ENCODE data around the gene SUPT3H.

Gene SUPT3H

DNA sequence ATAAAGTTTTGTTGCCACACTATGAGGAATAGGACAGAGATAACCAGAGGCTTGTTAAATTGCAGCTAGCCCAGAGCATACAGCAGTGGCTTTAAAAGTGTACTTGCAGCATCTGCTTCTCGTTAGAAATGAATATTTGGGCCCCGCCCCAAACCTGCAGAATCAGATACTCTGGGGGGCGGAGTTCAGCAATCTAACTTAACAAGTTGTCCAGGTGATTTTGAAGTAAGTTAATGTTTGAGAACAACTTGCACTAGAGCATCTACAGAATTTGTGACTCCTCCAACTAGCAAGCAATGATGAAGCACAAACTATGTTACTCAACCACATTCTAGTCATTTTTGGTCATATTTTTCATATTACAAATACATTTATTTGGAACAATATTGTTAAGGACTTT is 10.6 kb upstream of the SUPT3H start:
- DNase-seq (ENCODE audit: low read depth), result no peak

DNA sequence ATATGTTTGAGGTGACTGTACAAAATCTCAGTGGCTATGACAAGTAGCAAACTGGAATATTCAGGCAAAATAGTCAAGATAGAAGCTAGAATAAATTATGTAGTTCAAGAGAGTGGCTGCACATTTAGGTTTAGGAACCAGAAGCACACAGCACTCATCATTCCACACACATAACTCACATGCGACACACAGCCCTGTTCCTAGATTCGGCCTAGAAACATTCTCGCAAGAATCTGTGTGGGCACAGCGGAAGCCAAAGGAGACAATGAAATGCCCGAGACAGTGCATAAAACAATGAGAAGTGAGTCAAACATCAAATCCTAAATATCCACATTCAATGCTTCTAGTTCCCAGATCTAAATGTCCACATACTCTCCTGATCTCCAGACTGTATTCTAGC is 9.5 kb upstream of the SUPT3H start:
- no peak for DNase-seq (ENCODE audit: low read depth)

DNA sequence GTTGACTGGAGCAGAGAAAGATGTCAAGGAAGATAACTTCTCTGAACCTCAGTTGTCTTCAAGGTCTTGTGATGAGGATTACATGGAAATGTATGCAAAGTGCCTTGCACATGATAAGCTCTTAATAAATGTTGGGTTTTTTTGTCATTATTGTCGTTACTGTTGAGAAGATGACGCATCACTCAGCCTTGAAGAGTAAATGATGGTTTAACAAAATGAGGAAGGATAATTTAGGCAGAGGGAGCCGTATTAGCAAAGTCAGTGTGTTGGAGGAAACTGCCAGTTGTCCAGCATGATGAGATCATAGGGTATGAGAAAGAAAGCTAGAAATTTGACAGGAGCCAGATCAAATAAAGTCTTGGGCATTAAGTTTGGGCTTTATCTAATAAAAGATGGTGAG is 8.8 kb upstream of the SUPT3H start:
- no peak for DNase-seq (ENCODE audit: low read depth)

DNA sequence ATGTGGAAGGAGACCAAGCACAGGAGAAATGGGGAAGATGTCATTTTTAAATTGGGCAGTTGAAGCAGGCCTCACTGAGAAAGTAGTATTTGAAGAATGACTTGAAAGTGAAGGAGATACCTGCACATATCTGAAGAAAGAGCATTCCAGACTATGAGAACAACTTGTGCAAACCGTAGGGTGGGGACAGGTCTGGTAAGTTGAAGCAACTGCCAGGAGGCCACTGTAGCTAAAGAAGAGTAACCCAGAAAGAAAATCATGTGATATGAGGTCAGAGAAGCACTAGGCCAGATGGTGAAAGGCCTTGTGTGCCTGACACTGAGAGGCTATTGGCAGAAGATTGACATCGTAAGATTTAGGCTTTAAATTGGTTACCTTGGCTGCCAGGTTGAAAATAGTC is 4.7 kb upstream of the SUPT3H start:
- no peak for DNase-seq (ENCODE audit: low read depth)

DNA sequence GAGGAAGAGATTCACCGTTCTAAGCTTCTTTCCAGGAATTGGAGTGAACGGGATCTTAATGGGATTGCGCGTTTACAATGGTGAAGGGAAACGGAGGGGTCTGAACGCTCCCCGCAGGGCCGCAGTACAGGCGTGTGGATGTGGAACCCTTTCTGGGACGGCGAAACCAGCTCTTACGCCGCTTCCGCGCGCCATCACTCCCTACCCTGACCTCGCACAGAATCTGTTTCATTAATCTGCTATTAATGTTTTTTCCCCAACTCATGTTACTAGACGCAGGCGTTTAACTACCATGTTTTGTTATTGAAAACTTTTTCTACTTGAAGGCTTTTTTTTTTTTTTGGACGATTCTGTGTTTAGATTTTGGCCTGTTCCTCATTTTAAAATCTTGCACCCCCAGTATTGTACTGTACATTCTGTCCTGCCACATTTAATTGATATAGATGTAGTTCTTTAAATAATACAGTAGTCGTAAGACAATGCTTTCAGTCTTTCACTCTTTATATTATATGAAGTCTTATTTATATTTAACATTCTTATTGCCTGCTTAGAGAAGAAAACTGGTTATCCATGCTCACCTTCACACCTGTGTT is 696 bp upstream of the SUPT3H start:
- no peak for DNase-seq (ENCODE audit: low read depth)

DNA sequence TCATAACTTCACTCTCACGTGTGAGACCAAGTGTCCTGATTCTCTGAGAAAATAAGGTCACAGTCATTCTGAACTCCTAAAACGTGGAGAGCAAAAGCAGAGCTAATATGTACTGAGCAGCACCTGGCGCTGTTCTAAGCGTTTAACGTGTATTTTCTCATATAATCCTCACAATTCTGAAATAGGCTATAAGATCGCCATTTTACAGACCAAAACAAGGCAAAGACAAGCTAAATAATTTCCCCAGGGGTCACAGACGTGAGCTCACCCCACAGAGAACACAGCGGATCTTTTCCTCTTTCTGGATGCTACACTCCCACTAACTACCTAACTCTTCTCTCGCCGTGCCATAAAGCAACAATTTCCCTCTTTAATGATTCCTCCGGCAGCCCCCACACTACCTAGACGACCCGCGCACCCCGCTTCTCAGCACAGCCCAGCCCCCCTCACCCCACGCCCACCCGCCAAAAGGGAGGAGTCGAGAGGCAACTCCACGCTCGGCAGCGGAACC is 636 bp downstream of the SUPT3H start:
- DNase-seq (ENCODE audit: low read depth), result no peak

DNA sequence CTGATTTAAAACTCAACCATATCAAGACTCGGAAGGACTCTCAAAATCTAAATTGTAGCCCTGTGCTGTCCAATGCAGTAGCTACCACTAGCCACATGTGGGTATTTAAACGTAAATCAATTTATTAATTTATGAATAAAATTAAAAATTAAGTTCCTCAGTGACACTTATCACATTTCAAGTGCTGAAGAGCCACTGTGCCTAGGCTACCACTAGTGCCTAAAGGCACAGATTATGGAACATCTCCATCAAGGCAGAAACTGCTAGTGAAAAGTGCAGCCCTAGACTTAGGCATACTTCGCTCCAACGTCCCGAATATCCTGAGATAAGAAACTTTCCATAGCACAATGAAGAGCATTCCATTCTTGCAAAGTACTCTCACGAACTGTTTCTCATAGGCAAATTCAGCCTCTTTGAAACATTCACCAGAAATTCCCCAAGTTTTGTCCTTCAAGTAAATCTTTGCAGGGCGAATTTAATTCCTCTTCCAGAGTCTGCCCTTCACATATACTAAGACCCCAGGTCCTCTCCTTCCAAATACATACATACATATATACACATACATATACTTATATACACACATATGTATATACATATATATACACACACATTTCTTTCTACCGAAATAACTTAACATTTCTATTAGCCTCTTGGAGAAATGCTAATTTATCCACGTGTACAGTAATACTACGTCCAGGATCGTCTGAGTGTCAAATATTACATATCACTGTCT is 1.3 kb downstream of the SUPT3H start:
- no peak for DNase-seq (ENCODE audit: low read depth)

DNA sequence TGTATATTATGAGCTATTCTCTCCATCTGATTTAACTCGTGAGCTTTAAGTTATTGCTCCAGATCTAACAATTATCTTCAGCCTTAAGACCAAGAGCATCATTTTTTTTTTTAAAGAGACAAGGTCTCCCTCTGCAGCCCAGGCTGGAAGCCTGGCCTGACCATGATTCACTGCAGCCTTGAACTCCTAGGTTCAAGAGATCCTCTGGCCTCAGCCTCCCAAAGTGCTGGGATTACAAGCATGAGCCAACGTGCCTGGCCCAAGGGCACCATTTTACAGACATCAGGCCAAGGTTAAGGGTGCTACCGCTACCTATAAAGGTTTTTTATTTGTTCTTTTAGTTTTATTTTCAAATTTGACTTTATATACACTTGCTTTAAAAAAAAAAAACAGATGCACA is 2.3 kb downstream of the SUPT3H start:
- DNase-seq (ENCODE audit: low read depth), result no peak

DNA sequence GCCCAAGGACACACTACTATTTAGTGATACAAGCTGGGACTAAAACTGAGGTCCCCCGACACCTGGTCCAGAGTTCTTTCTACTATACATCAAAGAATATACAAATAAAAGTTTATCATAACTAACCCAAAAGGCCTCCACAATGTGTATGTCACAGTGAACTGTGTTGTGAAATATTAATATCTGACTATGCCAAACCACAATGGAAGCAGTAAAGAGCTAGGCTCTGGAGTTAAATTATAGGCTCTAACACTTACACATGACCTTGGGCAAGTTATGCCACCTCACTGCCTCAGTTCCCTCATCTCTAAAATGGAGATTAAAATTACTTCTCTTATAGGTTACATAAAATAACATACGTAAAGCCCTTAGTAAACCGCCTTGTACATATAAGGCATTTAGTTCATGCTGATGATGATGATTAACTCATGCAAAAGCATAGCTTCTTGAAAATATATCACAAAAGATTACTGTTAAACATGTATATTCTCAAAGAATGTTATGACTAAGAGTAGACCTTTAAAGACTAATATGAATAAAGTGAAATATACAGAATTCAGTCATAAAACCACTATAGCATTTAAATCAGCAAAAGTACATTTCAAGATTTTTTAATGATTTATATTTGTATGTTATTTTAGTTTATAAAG is 5.7 kb downstream of the SUPT3H start:
- no peak for DNase-seq (ENCODE audit: low read depth)

DNA sequence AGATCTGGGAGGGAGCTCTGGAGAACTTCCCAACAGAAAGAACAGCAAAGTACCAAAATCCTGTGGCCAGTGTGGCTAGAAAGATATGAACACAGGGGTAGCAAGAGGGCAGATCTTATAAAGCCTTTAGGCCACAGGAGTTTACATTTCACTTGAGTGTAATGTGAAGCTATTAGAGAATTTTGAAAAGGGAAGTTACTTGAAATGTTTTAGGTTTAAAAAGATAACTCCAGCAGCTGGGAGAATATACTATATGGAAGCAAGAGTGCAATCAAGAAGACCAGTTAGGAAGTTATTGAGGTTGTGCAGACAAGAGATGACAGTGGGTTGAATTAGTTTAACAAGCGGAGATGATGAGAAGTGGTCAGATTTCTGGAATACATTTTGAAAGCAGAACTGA is 7.9 kb downstream of the SUPT3H start:
- no peak for DNase-seq (ENCODE audit: low read depth)

DNA sequence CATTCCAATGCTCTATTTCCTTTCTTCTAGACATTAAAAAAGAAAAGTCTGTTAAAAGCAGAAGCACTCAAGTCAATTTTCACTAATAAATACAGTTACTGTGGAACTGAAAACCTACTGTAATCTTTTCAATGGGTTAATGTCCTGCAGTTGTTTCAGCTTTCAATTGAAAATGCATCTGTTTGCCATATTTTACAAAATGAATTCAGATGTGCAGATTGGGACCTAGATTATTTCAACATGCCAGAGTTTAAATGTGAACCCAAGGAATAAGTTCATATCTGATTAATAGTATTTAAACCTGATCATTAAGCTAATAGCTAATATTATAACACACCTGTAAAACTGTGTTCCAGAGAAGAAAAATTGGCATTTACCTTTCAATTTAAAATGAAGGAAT is 9.7 kb downstream of the SUPT3H start:
- DNase-seq (ENCODE audit: low read depth), result no peak

DNA sequence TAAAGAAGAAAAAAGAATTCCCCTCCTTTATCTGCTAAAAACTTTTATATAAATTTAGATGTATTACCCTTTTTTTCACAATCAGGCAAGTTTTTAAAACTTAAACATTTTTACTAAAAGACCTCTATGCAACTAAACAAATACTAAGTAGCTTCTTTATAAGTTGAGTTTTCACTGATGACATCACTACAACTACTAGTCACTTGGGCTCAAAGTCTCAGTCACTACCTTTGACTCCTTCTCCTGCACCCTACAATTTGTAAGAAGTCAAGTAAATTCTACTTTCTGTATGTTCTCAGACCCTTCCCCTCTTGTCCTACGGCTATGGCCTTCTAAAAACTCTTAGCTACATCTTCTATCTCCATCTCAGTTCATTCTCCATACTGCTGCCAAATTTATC is 11.2 kb downstream of the SUPT3H start:
- DNase-seq (ENCODE audit: low read depth), result no peak

DNA sequence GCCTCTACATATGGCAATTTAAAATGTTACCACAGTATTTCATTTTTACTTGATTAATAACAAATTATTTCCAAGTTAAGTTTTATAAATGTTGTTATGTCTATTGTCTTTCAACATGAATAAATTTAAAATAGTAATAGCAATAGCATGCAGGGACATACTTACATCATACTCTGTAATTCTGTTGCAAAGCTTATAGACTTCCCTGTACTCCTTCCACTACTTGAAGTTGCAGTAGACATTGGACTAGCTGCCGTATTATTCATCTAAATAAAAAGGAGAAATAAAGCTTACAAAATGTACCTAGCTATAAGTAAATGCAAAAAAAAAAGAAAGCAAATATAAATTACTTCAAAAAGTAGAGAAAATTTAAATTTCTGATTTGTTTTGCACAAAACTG is 12.7 kb downstream of the SUPT3H start:
- no peak for DNase-seq (ENCODE audit: low read depth)

DNA sequence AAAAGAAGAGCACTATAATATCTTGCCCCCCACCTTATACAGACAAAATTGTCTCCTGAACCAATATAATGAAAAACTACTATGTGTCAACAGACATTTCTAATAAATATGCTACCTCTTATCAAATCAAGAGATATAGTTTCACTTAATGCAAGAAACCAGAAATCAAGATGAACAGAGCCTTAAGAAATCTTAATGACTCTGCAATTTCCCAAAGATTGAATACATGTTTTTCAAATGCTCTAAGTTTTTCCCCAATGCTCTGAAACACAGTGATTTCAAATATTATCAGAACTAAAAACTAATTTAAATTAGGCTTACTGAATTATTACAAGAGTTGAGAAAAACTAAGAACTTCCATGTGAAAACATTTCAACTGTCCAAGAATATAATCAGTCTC is 13.3 kb downstream of the SUPT3H start:
- DNase-seq (ENCODE audit: low read depth), result no peak

DNA sequence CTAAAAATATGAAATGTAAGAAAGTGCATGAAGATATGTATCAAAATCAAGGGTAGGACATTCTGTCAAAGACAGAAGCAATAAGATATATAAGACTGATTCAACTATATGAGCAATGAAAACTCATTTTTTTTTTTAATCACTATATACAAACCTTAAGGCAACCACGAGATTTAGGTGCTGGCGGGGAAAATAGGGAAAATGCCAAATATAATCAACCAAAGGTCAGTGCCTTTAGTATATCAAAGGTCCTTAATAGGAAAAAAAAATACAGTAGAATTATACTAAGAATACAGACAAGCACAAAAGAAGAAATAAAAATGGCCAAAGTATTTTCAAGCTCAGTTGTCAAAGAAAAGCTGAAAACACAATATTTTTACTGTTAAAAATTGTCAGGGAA is 24.1 kb downstream of the SUPT3H start:
- no peak for DNase-seq (ENCODE audit: low read depth)

DNA sequence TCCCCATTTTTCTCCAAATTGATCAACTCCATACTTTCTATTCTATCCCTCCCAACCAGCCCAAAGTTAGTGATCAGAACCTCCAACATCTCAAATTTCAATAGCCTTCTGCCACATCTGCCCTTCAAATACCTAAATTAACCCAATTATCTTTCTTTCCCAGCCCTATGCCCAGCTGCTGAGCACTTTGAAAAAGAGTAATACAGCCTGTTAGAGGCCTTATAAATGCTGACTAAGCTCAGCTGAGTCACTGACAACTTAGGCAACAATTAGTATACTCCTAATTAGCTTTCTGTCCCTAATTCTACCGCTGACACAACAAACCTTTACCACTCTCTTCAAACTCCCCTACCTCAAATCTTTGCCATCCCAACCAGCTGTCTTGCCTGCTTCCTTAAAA is 26.1 kb downstream of the SUPT3H start:
- DNase-seq (ENCODE audit: low read depth), result no peak

DNA sequence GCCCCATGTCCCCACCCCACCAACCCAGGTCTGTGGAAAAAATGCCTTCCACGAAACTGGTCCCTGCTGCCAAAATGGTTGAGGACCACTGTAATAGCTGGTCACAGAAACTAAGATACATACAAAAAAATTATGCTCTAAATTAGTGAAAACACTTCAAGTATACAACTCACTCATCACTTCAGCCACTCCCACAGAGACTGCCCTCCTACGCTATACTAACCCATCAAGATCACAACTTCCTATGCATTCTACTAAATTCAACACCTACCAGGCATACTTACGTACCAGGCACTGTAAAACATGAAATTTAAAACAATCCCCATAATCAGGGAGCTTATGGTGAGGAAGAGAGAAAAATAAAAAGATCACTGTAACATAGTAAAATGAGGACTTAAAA is 26.7 kb downstream of the SUPT3H start:
- DNase-seq (ENCODE audit: low read depth), result no peak

DNA sequence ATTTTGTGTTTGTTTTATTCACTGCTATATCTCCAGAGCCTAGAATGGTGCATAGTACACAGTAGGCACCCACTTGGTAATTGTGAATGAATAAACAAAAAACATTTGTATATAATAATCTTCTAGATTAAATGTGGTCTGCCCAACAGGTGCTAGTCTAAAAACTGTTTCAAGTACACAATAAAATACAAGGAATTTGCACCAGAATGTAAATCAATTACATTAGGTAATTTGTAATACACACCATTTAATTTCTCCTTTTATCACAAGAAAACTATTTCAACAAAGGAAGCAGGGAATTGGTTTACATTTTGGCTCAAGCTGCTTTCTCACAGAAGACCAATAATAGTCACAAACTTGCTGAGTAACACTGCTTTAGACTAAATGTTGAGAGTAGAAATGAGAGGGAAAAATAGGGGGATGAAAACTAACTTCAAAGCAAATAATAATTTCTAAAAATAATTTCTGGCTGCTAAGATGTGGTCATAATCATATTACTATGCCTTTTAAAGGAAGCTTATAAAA is 27.5 kb downstream of the SUPT3H start:
- no peak for DNase-seq (ENCODE audit: low read depth)

DNA sequence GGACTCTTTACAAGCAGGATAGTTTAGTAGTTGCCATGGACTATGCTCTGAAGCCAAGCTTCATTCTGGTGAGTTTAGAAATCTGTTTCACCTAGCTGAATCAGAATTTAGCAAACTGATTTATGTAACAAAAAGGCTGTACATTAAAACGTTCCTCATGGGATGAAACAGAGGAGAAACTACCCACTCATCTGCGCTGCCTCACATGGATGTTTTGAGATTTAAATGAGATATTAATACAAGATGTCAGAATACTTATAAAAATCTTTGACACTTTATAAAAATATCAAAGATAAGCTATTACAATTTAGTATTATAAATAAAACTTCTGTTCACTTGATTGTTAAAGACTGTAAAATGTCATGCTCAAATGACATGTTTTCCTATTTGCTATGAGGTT is 32.8 kb downstream of the SUPT3H start:
- no peak for DNase-seq (ENCODE audit: low read depth)

DNA sequence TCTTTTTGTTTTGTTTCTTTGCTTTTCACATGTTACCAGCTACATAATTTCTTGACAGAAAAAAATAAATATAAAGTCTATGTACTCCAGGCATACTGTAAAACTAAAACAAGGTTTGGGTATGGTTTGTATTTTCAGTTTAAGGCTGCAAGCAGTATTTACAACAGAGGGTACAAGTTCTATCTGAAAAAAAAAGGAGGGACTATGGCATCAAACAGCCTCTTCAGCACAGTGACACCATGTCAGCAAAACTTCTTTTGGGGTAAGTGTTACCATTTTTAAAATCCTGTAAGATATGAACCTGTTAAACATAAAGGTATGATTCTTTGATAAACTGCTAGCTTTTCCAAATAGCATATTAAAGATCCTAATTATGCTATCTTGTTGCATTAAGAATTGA is 49.2 kb downstream of the SUPT3H start:
- DNase-seq (ENCODE audit: low read depth), result no peak

DNA sequence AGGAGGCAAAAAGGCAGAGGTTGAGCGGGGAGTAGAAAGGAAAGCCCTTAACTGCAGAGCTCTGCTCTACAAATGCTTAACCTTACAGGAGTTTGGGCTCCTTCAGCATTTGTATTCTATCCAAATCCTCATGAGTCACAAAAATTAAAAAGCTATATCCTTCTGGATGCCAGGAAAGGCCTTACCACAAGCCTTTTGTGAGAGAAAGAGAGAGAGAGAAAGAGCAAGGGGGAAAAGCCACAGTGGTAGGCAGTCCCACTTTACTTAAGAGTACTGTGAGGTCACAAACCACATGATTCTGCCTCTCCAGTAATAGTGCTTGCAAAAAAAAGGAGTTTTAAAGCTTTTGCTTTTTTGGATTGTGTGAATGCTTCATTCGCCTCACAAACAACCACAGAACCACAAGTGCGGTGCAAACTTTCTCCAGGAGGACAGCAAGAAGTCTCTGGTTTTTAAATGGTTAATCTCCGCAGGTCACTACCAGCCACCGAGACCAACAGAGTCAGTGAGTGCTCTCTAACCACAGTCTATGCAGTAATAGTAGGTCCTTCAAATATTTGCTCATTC is 49.7 kb downstream of the SUPT3H start, which contains the start of gene RUNX2:
RUNX2 (plus strand) TSS at position 375 of the 567 bp plus-strand sequence. CDS start 397 bp downstream, outside the sequence.
- peak; percentile 63 for DNase-seq (ENCODE audit: low read depth)

DNA sequence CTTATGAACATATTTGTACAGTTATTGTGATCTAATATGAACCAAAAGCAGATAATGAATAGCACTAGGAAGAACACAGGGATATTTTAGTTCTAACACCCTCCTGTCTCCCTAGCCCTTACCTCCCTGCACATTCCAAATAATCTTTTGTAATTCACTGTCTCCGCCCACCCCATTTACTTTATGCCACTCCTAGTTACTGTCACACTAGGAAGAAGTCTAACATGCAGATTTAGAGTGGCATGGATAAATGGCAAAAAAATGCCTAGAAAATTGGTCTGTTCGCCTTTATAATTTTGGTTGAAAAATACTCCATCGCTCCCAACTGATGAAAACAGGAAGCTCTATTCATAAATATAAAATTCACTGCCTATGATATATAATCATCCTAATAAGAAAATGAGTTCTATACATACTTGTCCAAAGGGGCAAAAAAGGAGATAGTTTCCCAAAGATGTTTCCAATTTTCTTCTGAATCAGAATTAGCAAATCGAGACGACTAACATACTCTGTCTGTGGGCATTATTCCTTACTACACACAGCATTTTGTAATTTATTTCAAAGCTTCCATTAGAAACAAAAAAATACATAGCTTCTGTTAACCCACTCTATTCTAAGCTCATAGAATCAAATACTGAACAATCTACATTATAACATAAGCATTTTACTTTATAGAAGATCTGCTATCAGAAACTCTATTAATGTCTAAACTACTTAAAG is 50.9 kb downstream of the SUPT3H start:
- no peak for DNase-seq (ENCODE audit: low read depth)

Data from GM04503 (cell line).